Measurements from ENCODE around the gene CXCL11. TPM values are rescaled to one million over a fixed set of nuclear protein-coding genes. Genes with fewer than 3 reads are reported as not detected.

Gene CXCL11
- polyA plus RNA-seq, 1 experiment: 0.09 TPM

- Histone ChIP-seq H3K9me3 (ENCODE audit: control insufficient read depth, insufficient read depth, low read length) (no peaks in the 10 kb centered on the region), H3K27me3 (ENCODE audit: control insufficient read depth, insufficient read depth, low read length) (peaks cover 8% of the 10 kb centered on the region), H3K4me3 (ENCODE audit: low read depth, low read length) (no peak overlapping the region), H3K27ac (ENCODE audit: low read depth, low read length) (no peak overlapping the region)
- TF ChIP-seq CTCF (IDR thresholded peaks at IDR 0.05; ENCODE audit: low read depth, low read length): no peak
- CTCF ChIA-PET: interaction anchor here (0.9 to 3.4 kb wide), 3 partner anchors 8 to 79 kb away, joined by 3 to 21 read pairs (median 12); no protein-coding TSS in a partner anchor
- no peak for DNase-seq (ENCODE audit: low read depth, low spot score)
- POLR2A ChIA-PET: no interaction called here
Observed at GRCh38 chr4:76074993-76075600, 39.2 kb upstream of the CXCL11 start.

GRCh38 chr4:76074468-76074867, 38.6 kb upstream of the CXCL11 start, which contains the start of gene ART3:
Gene ART3, plus strand, starts transcription at chr4:76074709. Its CDS starts 1,181 bp downstream, at chr4:76075890.
- POLR2A ChIA-PET: no interaction called here
- Histone ChIP-seq H3K27ac (ENCODE audit: low read depth, low read length) (no peak within 1 kb of the TSS), H3K4me3 (ENCODE audit: low read depth, low read length) (no peak within 1 kb of the TSS), H3K27me3 (ENCODE audit: control insufficient read depth, insufficient read depth, low read length) (peaks cover 5% of the 10 kb centered on the region), H3K9me3 (ENCODE audit: control insufficient read depth, insufficient read depth, low read length) (no peaks in the 10 kb centered on the region)
- TF ChIP-seq CTCF (IDR thresholded peaks at IDR 0.05; ENCODE audit: low read depth, low read length): no peak
- CTCF ChIA-PET: interaction anchor here (2.4 to 3.4 kb wide), 2 partner anchors 13 to 78 kb away, joined by 12 to 21 read pairs; no protein-coding TSS in a partner anchor
- no peak for DNase-seq (ENCODE audit: low read depth, low spot score)

GRCh38 chr4:76072760-76073159, 36.9 kb upstream of the CXCL11 start:
- Histone ChIP-seq H3K4me3 (ENCODE audit: low read depth, low read length) (no peak overlapping the region), H3K27me3 (ENCODE audit: control insufficient read depth, insufficient read depth, low read length) (peaks cover 3% of the 10 kb centered on the region), H3K27ac (ENCODE audit: low read depth, low read length) (no peak overlapping the region), H3K9me3 (ENCODE audit: control insufficient read depth, insufficient read depth, low read length) (no peaks in the 10 kb centered on the region)
- ChIA-PET POLR2A (no interaction called here), CTCF (interaction anchor here (3.4 kb wide), 1 partner anchor 77 kb away, joined by 21 read pairs; no protein-coding TSS in a partner anchor)
- no peak for DNase-seq (ENCODE audit: low read depth, low spot score)
- no peak for TF ChIP-seq CTCF (IDR thresholded peaks at IDR 0.05; ENCODE audit: low read depth, low read length)

GRCh38 chr4:76067652-76068286, 31.9 kb upstream of the CXCL11 start:
- DNase-seq (ENCODE audit: low read depth, low spot score): peak; percentile 34
- CTCF ChIA-PET: interaction anchor here (0.7 to 6.1 kb wide), 14 partner anchors 8 to 121 kb away, joined by 3 to 163 read pairs (median 4); no protein-coding TSS in a partner anchor
- POLR2A ChIA-PET: no interaction called here
- TF ChIP-seq CTCF (IDR thresholded peaks at IDR 0.05; ENCODE audit: low read depth, low read length): peak; percentile 88
- H3K4me3 ChIP-seq (ENCODE audit: low read depth, low read length): no peak overlapping the region
- H3K9me3 ChIP-seq (ENCODE audit: control insufficient read depth, insufficient read depth, low read length): no peaks in the 10 kb centered on the region
- no peaks in the 10 kb centered on the region for H3K27me3 ChIP-seq (ENCODE audit: control insufficient read depth, insufficient read depth, low read length)
- no peak overlapping the region for H3K27ac ChIP-seq (ENCODE audit: low read depth, low read length)

GRCh38 chr4:76066546-76066945, 30.7 kb upstream of the CXCL11 start:
- Histone ChIP-seq H3K4me3 (ENCODE audit: low read depth, low read length) (no peak overlapping the region), H3K27me3 (ENCODE audit: control insufficient read depth, insufficient read depth, low read length) (no peaks in the 10 kb centered on the region), H3K9me3 (ENCODE audit: control insufficient read depth, insufficient read depth, low read length) (no peaks in the 10 kb centered on the region), H3K27ac (ENCODE audit: low read depth, low read length) (no peak overlapping the region)
- no peak for DNase-seq (ENCODE audit: low read depth, low spot score)
- POLR2A ChIA-PET: interaction anchor here (1.1 kb wide), 1 partner anchor 71 kb away, joined by 3 read pairs; no protein-coding TSS in a partner anchor
- CTCF ChIA-PET: interaction anchor here (1.1 to 6.1 kb wide), 6 partner anchors 21 to 72 kb away, joined by 4 to 163 read pairs (median 6); no protein-coding TSS in a partner anchor
- no peak for TF ChIP-seq CTCF (IDR thresholded peaks at IDR 0.05; ENCODE audit: low read depth, low read length)

All from AG04450 (cell line).